A549 treated with CORT108297 at 1 μM for 4 hours (cell line): ENCODE results near the gene WASF1. TPM values are rescaled to one million over a fixed set of nuclear protein-coding genes. Genes with fewer than 3 reads are reported as not detected.

Source experiments
- total RNA-seq: library from RNA; stranded (reverse); fragments of 200-300 nt; extraction: Qiagen RNA extraction; gene quantifications from 5 replicates; pipeline ENCODE4 v1.2.3, GENCODE V29; 2022

Gene WASF1
- total RNA-seq = 9.8 to 14.1 TPM (median 12.3 TPM) in 5 replicates

GRCh38 chr6:110179406-110180227, at the start of gene WASF1:
WASF1 (minus strand) TSS chr6:110179670; CDS start chr6:110127601, 52,069 bp downstream.

GRCh38 chr6:110180228-110181008, 948 bp upstream of the WASF1 start, which contains the start of gene CDC40:
CDC40 (plus strand) TSS chr6:110180427; CDS start chr6:110180445, 18 bp downstream.

Other genes with a start within 250 kb of the WASF1 start
- gene GPR6, start 201.4 kb downstream of the WASF1 start, total RNA-seq = not detected in 5 replicates
- gene CDC40, start 757 bp upstream of the WASF1 start, total RNA-seq = 7.3 to 10.0 TPM (median 9.1 TPM) in 5 replicates
- gene METTL24, start 178.7 kb upstream of the WASF1 start, total RNA-seq = not detected in 5 replicates
- 0.06 to 0.12 TPM (median 0.09 TPM) in 5 replicates for gene DDO, start 235.9 kb upstream of the WASF1 start, total RNA-seq